HFFc6 (cell line): ENCODE measurements around the gene RLIM. TPM values are rescaled to one million over a fixed set of nuclear protein-coding genes. Genes with fewer than 3 reads are reported as not detected.

ENCODE experiments used
- DNase-seq: peaks from one replicate; pipeline ENCODE4 v3.0.0-alpha.2; 2018
- H3K27ac Mint-ChIP-seq: 2 replicates; pipeline ENCODE4 v1.8.0; 2020; ENCODE audit warnings: mild to moderate bottlenecking, mixed read lengths
- H3K27me3 Mint-ChIP-seq: 2 replicates; pipeline ENCODE4 v1.8.0; 2021; ENCODE audit warnings: mild to moderate bottlenecking, moderate library complexity, mixed read lengths; ENCODE audit not compliant: insufficient read depth
- H3K36me3 Mint-ChIP-seq: 2 replicates; pipeline ENCODE4 v1.8.0; 2021; ENCODE audit warnings: low read depth, mixed read lengths
- H3K4me1 Mint-ChIP-seq: 2 replicates; pipeline ENCODE4 v1.8.0; 2020; ENCODE audit warnings: low read depth, mixed read lengths
- H3K4me3 Mint-ChIP-seq: 2 replicates; pipeline ENCODE4 v1.8.0; 2020; ENCODE audit warnings: mild to moderate bottlenecking, moderate library complexity, mixed read lengths
- H3K9me3 Mint-ChIP-seq: 2 replicates; pipeline ENCODE4 v1.8.0; 2020; ENCODE audit warnings: mild to moderate bottlenecking, mixed read lengths
- total RNA-seq, 6 experiments: library from RNA; stranded (reverse); fragmentation: NEBNext Ultra II Directional; extraction: Animal tissue kit (Norgen Biotek cat#: 25700); gene quantifications; 2 replicates in 1 of 6; 3 replicates in 5 of 6; pipeline ENCODE4 v1.2.3, GENCODE V29; 2021
- TF ChIP-seq, protein P1 (sequence below): fragments of 200-600 bp; sonication (generic); IDR thresholded peaks from 2 replicates; pipeline ENCODE4 v1.5.0; 2021; ENCODE audit warnings: antibody characterized with exemption, mild to moderate bottlenecking

Gene RLIM
- total RNA-seq, 6 experiments from 2014 or later: 43.9 to 50.0 (median 46.9) TPM

DNA sequence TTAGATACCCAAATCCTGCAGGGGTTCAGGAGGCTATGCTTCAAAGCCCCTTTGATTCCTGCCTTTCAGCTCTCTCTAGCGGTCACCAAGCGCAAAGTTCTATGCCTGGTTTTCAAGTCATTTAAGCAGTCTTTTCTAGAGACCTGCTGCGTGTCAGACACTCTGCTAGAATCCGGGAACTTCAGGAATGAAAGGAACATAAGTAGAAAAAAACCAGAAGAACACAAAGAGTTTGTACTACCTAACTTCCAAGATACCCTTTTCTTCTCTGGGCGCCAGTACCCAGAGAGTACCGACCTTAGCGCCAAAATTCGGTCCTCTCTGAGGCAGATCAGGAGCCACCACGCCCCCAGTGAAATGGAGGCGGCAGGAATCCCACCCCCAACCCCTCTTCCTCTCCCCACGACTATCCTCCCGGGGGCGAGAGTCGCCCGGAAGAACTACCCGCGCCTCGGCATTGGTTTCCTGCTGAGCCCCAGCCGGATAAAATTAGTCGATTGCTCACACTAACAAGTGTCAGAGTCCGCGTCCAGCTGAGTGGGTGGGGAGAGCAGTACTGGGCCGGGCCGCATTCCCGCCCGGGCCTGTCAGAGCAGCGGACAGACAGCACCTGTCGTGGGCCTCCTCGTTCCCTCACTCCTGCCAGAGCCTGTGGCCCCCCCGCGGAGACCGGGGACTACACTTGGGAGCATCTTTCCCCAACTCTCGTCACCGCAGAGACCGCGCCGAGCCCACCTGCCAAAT is 78.8 kb downstream of the RLIM start:
- peaks cover 33% of the 10 kb centered on the region for H3K4me1 Mint-ChIP-seq
- no peaks in the 10 kb centered on the region for H3K9me3 Mint-ChIP-seq
- DNase-seq: peak; percentile 54
- H3K27ac Mint-ChIP-seq: peak overlapping the region; percentile 86
- H3K4me3 Mint-ChIP-seq: peak overlapping the region; percentile 83
- TF ChIP-seq, protein P1, sequence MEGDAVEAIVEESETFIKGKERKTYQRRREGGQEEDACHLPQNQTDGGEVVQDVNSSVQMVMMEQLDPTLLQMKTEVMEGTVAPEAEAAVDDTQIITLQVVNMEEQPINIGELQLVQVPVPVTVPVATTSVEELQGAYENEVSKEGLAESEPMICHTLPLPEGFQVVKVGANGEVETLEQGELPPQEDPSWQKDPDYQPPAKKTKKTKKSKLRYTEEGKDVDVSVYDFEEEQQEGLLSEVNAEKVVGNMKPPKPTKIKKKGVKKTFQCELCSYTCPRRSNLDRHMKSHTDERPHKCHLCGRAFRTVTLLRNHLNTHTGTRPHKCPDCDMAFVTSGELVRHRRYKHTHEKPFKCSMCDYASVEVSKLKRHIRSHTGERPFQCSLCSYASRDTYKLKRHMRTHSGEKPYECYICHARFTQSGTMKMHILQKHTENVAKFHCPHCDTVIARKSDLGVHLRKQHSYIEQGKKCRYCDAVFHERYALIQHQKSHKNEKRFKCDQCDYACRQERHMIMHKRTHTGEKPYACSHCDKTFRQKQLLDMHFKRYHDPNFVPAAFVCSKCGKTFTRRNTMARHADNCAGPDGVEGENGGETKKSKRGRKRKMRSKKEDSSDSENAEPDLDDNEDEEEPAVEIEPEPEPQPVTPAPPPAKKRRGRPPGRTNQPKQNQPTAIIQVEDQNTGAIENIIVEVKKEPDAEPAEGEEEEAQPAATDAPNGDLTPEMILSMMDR: peak; percentile 25; the same call in 1 of the 2 replicates
- H3K36me3 Mint-ChIP-seq: peaks cover 9% of the 10 kb centered on the region
- H3K27me3 Mint-ChIP-seq: peaks cover 4% of the 10 kb centered on the region

Other genes with a start within 250 kb of the RLIM start
- gene SLC16A2, start 193.1 kb downstream of the RLIM start, total RNA-seq: 10 to 100 TPM; 40.4 to 68.5 (median 48.1) TPM